K562 (cell line): ENCODE data around the gene GPR37L1. TPM values are rescaled to one million over a fixed set of nuclear protein-coding genes. Genes with fewer than 3 reads are reported as not detected.

Experiments used
- BACH1 ChIP-seq: fragments of 200-800 bp; sonication (Bioruptor generic); IDR thresholded peaks from 2 replicates; pipeline ENCODE4 v1.6.1; 2016; ENCODE audit warnings: missing genetic modification characterization, missing compliant biosample characterization
- HDAC1 ChIP-seq, 2 experiments: fragments of 450-650 bp; IDR thresholded peaks; 2 replicates each; pipeline ENCODE4 v1.6.1; 2016 to 2017; ENCODE audit warnings: inconsistent platforms in 1 of 2, mild to moderate bottlenecking in 1 of 2, moderate library complexity in 1 of 2
- KDM5B ChIP-seq: fragments of 200-600 bp; sonication (generic); IDR thresholded peaks from 2 replicates; pipeline ENCODE4 v1.6.1; 2012; ENCODE audit warnings: low read depth, mild to moderate bottlenecking, moderate library complexity, low read length, control low read depth, inconsistent platforms; ENCODE audit not compliant: insufficient replicate concordance
- MLLT1 ChIP-seq, 2 experiments: fragments of 450-650 bp; IDR thresholded peaks; 2 replicates each; pipeline ENCODE4 v1.6.1; 2016
- RBM25 ChIP-seq: fragments of 200-400 bp; formaldehyde crosslinking; IDR thresholded peaks from 2 replicates; pipeline ENCODE4 v1.6.1; 2018; ENCODE audit warnings: low read length, low read depth, moderate library complexity; ENCODE audit not compliant: severe bottlenecking
- RCOR1 ChIP-seq, 2 experiments: IDR thresholded peaks; 2 replicates each; pipeline ENCODE4 v1.6.1; 2012; ENCODE audit warnings: low read depth in 2 of 2, low read length in 2 of 2, borderline replicate concordance in 1 of 2, improper control_type of control experiment in 1 of 2
- SAFB ChIP-seq: fragments of 200-400 bp; formaldehyde crosslinking; IDR thresholded peaks from 2 replicates; pipeline ENCODE4 v1.6.1; 2017; ENCODE audit warnings: low read depth, low read length, borderline replicate concordance
- SIN3A ChIP-seq, 2 experiments: fragments of 150-350 bp in 1 of 2; IDR thresholded peaks; 2 replicates each; pipeline ENCODE4 v1.6.1; 2011 to 2016; ENCODE audit warnings: borderline replicate concordance in 2 of 2, low read depth in 2 of 2, low read length in 2 of 2, mild to moderate bottlenecking in 2 of 2, moderate library complexity in 2 of 2; ENCODE audit not compliant: control insufficient read depth in 1 of 2
- ZBTB26 ChIP-seq: fragments of 450-650 bp; formaldehyde crosslinking; IDR thresholded peaks from 2 replicates; pipeline ENCODE4 v1.4.0; 2022; ENCODE audit warnings: missing genetic modification characterization
- ZNF639 ChIP-seq, 2 experiments: fragments of 200-800 bp in 1 of 2; sonication (Bioruptor generic) in 1 of 2; sonication (generic) in 1 of 2; formaldehyde crosslinking in 1 of 2; IDR thresholded peaks in 1 of 2; conservative IDR thresholded peaks in 1 of 2; 2 replicates each; pipeline versions ENCODE4 v1.5.0 to v1.6.1; 2016 to 2020; ENCODE audit warnings: missing compliant biosample characterization in 1 of 2, missing genetic modification characterization in 1 of 2, missing genetic modification reagents in 1 of 2
- ZNF707 ChIP-seq: fragments of 250-450 bp; sonication (Bioruptor Pico); conservative IDR thresholded peaks from 2 replicates; pipeline ENCODE4 v1.8.0; 2022; ENCODE audit warnings: inconsistent platforms, mild to moderate bottlenecking, moderate library complexity
- ZNF77 ChIP-seq: fragments of 250-450 bp; sonication (Bioruptor Pico); IDR thresholded peaks from 2 replicates; pipeline ENCODE4 v1.5.0; 2020
- polyA plus RNA-seq, 8 experiments: library from polyadenylated mRNA; depleted of rRNA in 4 of 8; stranded (reverse) in 5 of 8; unstranded in 3 of 8; fragments of >200 nt; fragmentation: Nextera tagmentation in 2 of 8; fragmentation: Illumina TruSeq in 1 of 8; extraction: Ambion mirVana in 2 of 8; extraction: Trizol in 1 of 8; gene quantifications; 2 replicates each; pipeline versions ENCODE4 v1.2.1 to v1.2.3, GENCODE V29; 2011 to 2014; ENCODE audit warnings: inconsistent platforms in 1 of 8, missing spikeins in 1 of 8
- total RNA-seq, 7 experiments: library from RNA; depleted of rRNA in 6 of 7; stranded (reverse); fragments of >200 nt in 6 of 7; fragmentation: Illumina TruSeq in 2 of 7; extraction: Trizol in 2 of 7; gene quantifications; 2 replicates each; pipeline versions ENCODE4 v1.2.1 to v1.2.3, GENCODE V29; 2011 to 2021; ENCODE audit warnings: low replicate concordance in 1 of 7

GPR37L1 gene
- total and polyA plus RNA-seq, 9 of the 15 experiments (the other 6 are each of a cell fraction or from before 2014, with no cell fraction given): not detected

- peak; percentile 14; the same call in 1 of the 2 replicates for TF ChIP-seq ZNF707 (CRISPR knock-in tag)
- peak in 1 of 2 experiments; percentile 72; a peak in 2 of 4 replicates for TF ChIP-seq HDAC1 (IDR thresholded peaks at IDR 0.05)
- 0 out of 2 replicates have a peak, but pooled peaks have one; percentile 41 for TF ChIP-seq ZBTB26
- TF ChIP-seq ZNF639 (CRISPR knock-in tag; conservative IDR thresholded peaks at IDR 0.05 in 1 of 2, IDR thresholded peaks at IDR 0.05 in 1 of 2): 0 out of 4 replicates have a peak, but pooled peaks of 1 of the 2 experiments have one; percentile 44
- TF ChIP-seq ZNF77 (CRISPR knock-in tag): 0 out of 2 replicates have a peak, but pooled peaks have one; percentile 17
- TF ChIP-seq RBM25: no peak
- TF ChIP-seq SAFB: no peak
- peak in 1 of 2 experiments; percentile 57; a peak in 1 of 4 replicates for TF ChIP-seq SIN3A (IDR thresholded peaks at IDR 0.05; ENCODE audit: borderline replicate concordance in 2 of 2, control insufficient read depth in 1 of 2, low read depth in 2 of 2, low read length in 2 of 2)
- TF ChIP-seq RCOR1 (IDR thresholded peaks at IDR 0.05; ENCODE audit: borderline replicate concordance in 1 of 2, low read depth in 2 of 2, low read length in 2 of 2): peak in 1 of 2 experiments; percentile 55; a peak in 2 of 4 replicates
- peak; percentile 65 for TF ChIP-seq KDM5B
- TF ChIP-seq BACH1: no peak
- TF ChIP-seq MLLT1 (IDR thresholded peaks at IDR 0.05): peak in 1 of 2 experiments; percentile 39; a peak in 2 of 4 replicates
- TF ChIP-seq, all 486 proteins: peak for 119
These were observed 41.7 kb downstream of the GPR37L1 start (continued) for GRCh38 chr1:202164271-202165037.
